GM18517 (cell line): Measurements from ENCODE around the gene PHACTR1.
"Not testable (repeated sequence)": the region's sequence is repeated elsewhere in the genome, so short reads cannot be mapped to it uniquely, and the experiment has no call there.

Source experiments
- ATAC-seq: cut with Tn5 transposase; IDR thresholded peaks from one replicate; pipeline ENCODE4 v1.9.1; 2021; ENCODE audit warnings: mild to moderate bottlenecking, moderate library complexity; ENCODE audit not compliant: unreplicated experiment

The PHACTR1 gene

GRCh38 chr6:12943549-12943948 is 227.0 kb downstream of the PHACTR1 start:
- no peak for ATAC-seq

- ATAC-seq = no peak
Observed at GRCh38 chr6:12944001-12944400, 227.4 kb downstream of the PHACTR1 start.

- ATAC-seq = not testable (repeated sequence)
Observed at GRCh38 chr6:12944528-12944927, 228.0 kb downstream of the PHACTR1 start.

GRCh38 chr6:12947151-12947871 is 230.7 kb downstream of the PHACTR1 start:
- ATAC-seq = no peak

GRCh38 chr6:12947967-12948366 is 231.4 kb downstream of the PHACTR1 start:
- no peak for ATAC-seq

GRCh38 chr6:12950976-12951375 is 234.4 kb downstream of the PHACTR1 start:
- ATAC-seq = no peak

- no peak for ATAC-seq
Observed at GRCh38 chr6:12951415-12951814, 234.8 kb downstream of the PHACTR1 start.

GRCh38 chr6:12952318-12952717 is 235.8 kb downstream of the PHACTR1 start:
- no peak for ATAC-seq

GRCh38 chr6:12955956-12956355 is 239.4 kb downstream of the PHACTR1 start:
- ATAC-seq = no peak

GRCh38 chr6:12956991-12957320 is 240.4 kb downstream of the PHACTR1 start:
- ATAC-seq = no peak

GRCh38 chr6:12957321-12958051 is 240.9 kb downstream of the PHACTR1 start:
- ATAC-seq = no peak

- ATAC-seq = no peak
Observed at GRCh38 chr6:12958052-12958706, 241.6 kb downstream of the PHACTR1 start.

GRCh38 chr6:12961761-12962160 is 245.2 kb downstream of the PHACTR1 start:
- no peak for ATAC-seq

GRCh38 chr6:12962529-12962928 is 246.0 kb downstream of the PHACTR1 start:
- ATAC-seq = no peak

GRCh38 chr6:12962987-12963386 is 246.4 kb downstream of the PHACTR1 start:
- ATAC-seq = no peak

GRCh38 chr6:12963567-12963966 is 247.0 kb downstream of the PHACTR1 start:
- ATAC-seq = no peak

- ATAC-seq = no peak
Observed at GRCh38 chr6:12967686-12968085, 251.1 kb downstream of the PHACTR1 start.

GRCh38 chr6:12968290-12968689 is 251.7 kb downstream of the PHACTR1 start:
- ATAC-seq = no peak

- ATAC-seq = no peak
Observed at GRCh38 chr6:12968839-12969558, 252.4 kb downstream of the PHACTR1 start.

- ATAC-seq = no peak
Observed at GRCh38 chr6:12969966-12970365, 253.4 kb downstream of the PHACTR1 start.

GRCh38 chr6:12973386-12973785 is 256.8 kb downstream of the PHACTR1 start:
- ATAC-seq = no peak
